ENCODE measurements around the gene ZNF354C. TPM values are rescaled to one million over a fixed set of nuclear protein-coding genes. Genes with fewer than 3 reads are reported as not detected.

Gene ZNF354C
- total RNA-seq, 2 experiments from 2014 or later: 6.8 to 7.5 TPM

DNA sequence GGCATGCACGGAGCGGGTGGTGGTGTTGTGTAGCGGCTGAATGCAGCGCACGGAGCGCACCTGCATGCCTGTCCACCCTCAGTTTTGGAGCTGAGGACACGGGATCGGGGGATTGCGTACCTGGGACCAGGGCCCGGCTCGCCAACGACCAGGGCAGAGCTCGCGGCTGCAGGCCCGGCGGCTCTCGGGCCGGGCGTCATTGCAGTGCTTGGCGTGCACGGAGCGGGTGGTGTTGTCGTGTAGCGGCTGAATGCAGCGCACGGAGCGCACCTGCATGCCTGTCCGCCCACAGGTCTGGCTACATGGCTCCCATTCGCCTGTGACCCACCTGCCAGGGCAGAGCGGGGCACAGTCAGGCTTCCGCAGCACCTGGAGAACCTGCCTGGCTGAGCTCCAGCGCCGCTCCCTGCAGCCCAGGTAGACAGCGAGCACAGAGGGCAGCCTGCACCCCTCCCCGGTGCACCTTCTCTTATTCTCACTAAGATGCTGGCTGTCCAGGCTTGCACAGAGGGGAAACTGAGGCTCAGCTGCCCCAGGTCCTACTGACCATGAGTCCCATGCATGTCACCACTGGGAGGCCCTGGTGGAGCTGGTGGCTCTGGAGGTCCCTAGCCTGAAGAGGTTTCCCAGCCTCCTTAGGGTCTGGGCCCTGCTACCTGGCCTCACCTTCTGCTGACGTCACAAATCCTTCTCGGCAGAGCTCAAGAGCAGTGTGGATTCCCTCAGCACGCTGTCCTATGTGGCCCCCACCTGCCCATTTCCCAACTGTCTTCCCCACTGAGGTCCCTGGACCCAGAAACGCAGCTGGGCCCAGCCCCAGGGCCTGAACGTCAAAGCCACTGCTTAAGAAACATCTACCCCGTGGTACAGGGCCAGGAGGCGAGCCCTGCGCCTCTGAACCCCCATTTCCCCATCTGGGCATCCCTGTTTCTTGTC is 64.9 kb downstream of the ZNF354C start:
- ChIA-PET CTCF (no interaction called here), POLR2A (no interaction called here)
- Mint-ChIP-seq H3K36me3 (ENCODE audit: low read depth) (no peaks in the 10 kb centered on the region), H3K4me3 (no peak overlapping the region), H3K4me1 (ENCODE audit: low read depth) (no peaks in the 10 kb centered on the region), H3K27ac (no peak overlapping the region), H3K27me3 (ENCODE audit: low read depth) (no peaks in the 10 kb centered on the region), H3K9me3 (ENCODE audit: insufficient read depth) (peaks cover 2% of the 10 kb centered on the region)
- ATAC-seq (no peak), DNase-seq (no peak)

DNA sequence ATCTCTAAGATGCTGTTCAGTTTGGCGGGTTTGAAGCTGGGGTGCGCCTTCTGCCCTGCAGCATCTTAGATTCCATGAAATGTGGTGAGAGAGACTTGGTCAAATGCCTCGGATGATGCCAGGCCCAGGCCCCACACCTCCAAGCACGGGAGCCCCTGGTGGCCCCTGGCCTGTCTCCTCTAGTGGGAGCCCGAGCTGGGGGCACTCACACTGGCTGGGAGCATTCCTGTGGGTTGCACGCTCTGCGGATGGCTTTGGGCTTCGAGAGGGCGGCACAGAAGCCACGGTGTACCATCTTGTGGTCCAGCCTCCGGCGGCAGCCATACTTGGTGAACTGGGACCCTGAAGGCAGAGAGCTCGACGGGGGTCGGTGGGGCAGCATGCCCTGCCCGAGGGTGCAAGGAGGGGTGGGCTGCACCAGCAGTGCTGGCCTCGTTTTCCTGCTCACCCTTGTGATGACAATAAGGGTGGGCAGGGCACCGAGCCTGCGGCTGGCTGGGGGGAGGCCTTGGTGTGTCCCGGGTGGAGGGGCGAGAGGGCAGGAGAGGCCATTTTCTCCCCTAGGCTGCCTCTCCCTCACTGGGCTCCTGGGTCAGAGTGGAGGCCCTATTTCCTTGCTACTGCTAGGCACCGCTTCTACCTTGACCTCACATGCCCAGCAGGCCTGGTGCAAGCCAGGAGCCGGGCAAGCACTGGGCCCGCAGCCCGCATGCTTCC is 65.8 kb downstream of the ZNF354C start:
- Mint-ChIP-seq H3K27me3 (ENCODE audit: low read depth) (no peaks in the 10 kb centered on the region), H3K9me3 (ENCODE audit: insufficient read depth) (no peaks in the 10 kb centered on the region), H3K4me1 (ENCODE audit: low read depth) (no peaks in the 10 kb centered on the region), H3K36me3 (ENCODE audit: low read depth) (no peaks in the 10 kb centered on the region), H3K4me3 (no peak overlapping the region), H3K27ac (no peak overlapping the region)
- DNase-seq: no peak
- ChIA-PET POLR2A (no interaction called here), CTCF (no interaction called here)
- no peak for ATAC-seq

DNA sequence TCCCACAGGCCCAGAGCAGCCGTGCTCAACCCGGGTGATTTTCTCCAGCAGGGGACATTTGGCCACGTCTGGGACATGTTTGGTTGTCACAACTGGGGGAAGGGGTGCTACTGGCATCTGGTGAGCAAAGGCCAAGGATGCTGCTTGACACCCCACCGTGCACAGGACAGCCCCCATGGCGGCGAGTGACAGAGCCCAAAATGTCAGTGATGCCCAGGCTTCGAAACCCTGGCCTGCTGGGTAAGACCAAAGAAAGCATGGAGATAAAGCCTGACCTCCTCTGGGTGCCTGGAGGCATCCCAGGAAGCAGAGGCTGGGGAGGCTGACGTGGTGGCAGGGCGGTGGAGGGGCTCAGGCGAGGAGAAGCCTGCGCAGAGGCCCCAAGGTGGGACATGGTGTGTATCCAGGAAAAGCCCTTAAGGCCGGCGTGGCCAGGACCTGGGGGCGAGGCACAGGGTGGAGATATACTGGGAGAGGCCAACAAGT is 66.4 kb downstream of the ZNF354C start:
- ChIA-PET CTCF (no interaction called here), POLR2A (no interaction called here)
- no peaks in the 10 kb centered on the region for H3K27me3 Mint-ChIP-seq (ENCODE audit: low read depth)
- DNase-seq (no peak), ATAC-seq (no peak)
- H3K4me3 Mint-ChIP-seq: no peak overlapping the region
- H3K4me1 Mint-ChIP-seq (ENCODE audit: low read depth): no peaks in the 10 kb centered on the region
- no peaks in the 10 kb centered on the region for H3K36me3 Mint-ChIP-seq (ENCODE audit: low read depth)
- no peaks in the 10 kb centered on the region for H3K9me3 Mint-ChIP-seq (ENCODE audit: insufficient read depth)
- H3K27ac Mint-ChIP-seq: no peak overlapping the region

DNA sequence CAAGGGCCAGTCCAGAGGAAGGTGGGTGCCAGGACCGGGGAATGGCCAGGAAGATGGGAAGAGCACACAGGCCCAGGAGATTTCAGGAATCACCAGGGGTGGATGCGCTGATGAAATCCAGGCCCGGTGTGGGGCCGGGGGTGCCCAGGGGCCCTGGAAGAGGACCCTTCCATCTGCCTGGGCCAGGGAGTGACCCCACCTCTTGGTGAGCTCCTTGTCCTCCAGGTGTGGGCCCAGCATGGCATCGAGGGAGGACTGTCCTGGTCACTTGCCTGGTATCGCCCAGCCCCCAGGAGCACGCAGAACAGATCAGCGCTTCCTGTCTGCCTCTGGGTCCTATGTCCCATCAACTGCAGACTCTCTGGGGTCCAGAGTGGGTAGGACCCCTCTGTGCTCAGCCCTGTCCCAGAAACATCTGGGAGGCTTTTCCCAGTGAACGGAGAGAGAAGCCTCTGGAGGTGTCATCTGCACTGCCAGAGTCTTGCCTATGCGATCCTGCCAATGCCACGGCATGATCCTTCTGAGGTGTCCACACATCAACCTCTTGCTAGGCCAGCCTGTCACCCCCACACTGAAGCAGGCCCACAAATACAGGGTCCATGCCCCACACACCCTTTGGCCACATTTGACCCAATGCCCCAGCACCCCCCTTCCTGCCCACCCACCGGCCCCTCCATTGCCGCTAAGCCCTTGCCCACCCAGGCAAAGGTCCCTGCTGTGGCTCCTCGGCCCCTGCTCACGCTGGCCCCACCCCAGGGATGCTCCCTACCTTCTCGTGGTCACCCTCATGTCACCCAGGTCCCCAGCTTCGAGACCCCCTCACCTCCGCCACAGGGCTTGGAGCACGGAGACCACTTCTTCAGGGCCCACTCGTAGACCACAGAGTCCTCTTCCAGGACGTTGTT is 67.2 kb downstream of the ZNF354C start:
- H3K4me3 Mint-ChIP-seq: no peak overlapping the region
- no peaks in the 10 kb centered on the region for H3K9me3 Mint-ChIP-seq (ENCODE audit: insufficient read depth)
- CTCF ChIA-PET: no interaction called here

DNA sequence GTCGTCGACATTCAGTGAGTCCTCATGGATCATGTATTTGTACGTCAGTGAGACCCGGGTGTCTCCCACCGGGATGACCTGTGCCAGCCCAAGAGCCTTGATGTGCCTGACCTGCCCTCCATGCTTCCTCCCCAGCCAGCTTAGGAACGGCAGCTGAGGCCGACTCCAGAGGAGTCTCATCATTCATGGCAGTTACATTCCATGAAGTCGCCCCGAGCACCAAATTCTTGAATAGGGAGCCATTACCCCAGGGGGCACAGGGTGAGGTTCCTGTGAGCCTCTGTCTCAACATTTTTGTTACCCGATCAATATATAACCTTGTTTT is 67.8 kb downstream of the ZNF354C start:
- ChIA-PET CTCF (no interaction called here), POLR2A (no interaction called here)
- ATAC-seq (no peak), DNase-seq (no peak)
- no peaks in the 10 kb centered on the region for H3K4me1 Mint-ChIP-seq (ENCODE audit: low read depth)
- H3K27me3 Mint-ChIP-seq (ENCODE audit: low read depth): no peaks in the 10 kb centered on the region
- no peaks in the 10 kb centered on the region for H3K9me3 Mint-ChIP-seq (ENCODE audit: insufficient read depth)
- no peak overlapping the region for H3K4me3 Mint-ChIP-seq
- H3K36me3 Mint-ChIP-seq (ENCODE audit: low read depth): no peaks in the 10 kb centered on the region
- no peak overlapping the region for H3K27ac Mint-ChIP-seq

More for the DNA sequence above, 67.2 kb downstream of the ZNF354C start:
- no peak overlapping the region for H3K27ac Mint-ChIP-seq
- H3K4me1 Mint-ChIP-seq (ENCODE audit: low read depth): no peaks in the 10 kb centered on the region
- H3K36me3 Mint-ChIP-seq (ENCODE audit: low read depth): no peaks in the 10 kb centered on the region
- no peak for DNase-seq
- ATAC-seq: no peak
- POLR2A ChIA-PET: no interaction called here
- no peaks in the 10 kb centered on the region for H3K27me3 Mint-ChIP-seq (ENCODE audit: low read depth)

DNA sequence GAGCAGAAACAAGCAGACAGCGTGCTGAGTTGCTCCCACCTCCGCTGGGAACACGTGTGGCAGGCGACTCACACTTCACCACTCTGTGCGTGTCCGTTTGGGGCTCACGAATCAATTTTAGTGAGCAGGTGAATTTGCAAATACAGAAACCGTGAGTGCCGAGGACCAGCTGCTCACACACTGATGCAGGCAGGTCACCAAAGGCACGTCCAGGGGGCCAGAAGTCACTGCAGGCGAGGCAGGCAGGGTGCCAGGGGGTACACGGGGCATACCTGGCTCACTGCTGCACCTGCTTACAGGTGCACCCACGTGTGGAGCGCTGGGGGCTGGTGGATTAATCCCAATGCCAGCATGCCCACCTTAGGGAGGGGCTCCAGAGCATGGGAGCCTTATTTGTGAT is 68.8 kb downstream of the ZNF354C start:
- no peaks in the 10 kb centered on the region for H3K27me3 Mint-ChIP-seq (ENCODE audit: low read depth)

DNA sequence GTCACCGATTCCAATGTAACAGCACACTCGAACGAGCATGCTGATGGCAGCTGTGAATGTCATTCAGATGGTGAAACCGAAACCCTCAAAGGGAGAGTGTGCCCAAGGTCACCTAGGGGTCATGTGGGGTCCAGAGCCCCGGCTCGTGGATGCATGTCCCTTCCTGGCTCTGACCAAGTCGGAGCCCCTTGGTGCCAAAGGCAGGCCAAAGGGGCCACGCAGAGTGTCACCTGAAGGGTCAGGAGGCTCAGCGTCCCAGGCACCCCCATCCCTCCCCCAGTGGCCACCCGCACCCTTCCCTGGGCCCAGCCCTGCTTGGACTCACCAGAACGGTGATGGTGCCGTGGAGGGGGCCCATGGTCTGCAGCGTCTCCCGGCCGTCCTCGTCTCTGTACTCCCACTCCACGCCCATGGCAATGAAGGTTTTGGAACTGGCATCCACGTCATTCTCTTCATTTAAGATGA is 69.5 kb downstream of the ZNF354C start:
- no peak overlapping the region for H3K4me3 Mint-ChIP-seq
- POLR2A ChIA-PET: no interaction called here
- no peaks in the 10 kb centered on the region for H3K4me1 Mint-ChIP-seq (ENCODE audit: low read depth)
- ATAC-seq: no peak
- H3K27ac Mint-ChIP-seq: no peak overlapping the region
- H3K36me3 Mint-ChIP-seq (ENCODE audit: low read depth): no peaks in the 10 kb centered on the region
- CTCF ChIA-PET: no interaction called here
- no peak for DNase-seq
- H3K27me3 Mint-ChIP-seq (ENCODE audit: low read depth): no peaks in the 10 kb centered on the region
- H3K9me3 Mint-ChIP-seq (ENCODE audit: insufficient read depth): no peaks in the 10 kb centered on the region

More for the DNA sequence above, 68.8 kb downstream of the ZNF354C start:
- CTCF ChIA-PET: no interaction called here
- no peak overlapping the region for H3K4me3 Mint-ChIP-seq
- H3K9me3 Mint-ChIP-seq (ENCODE audit: insufficient read depth): no peaks in the 10 kb centered on the region
- no peaks in the 10 kb centered on the region for H3K4me1 Mint-ChIP-seq (ENCODE audit: low read depth)
- DNase-seq: no peak
- POLR2A ChIA-PET: no interaction called here
- ATAC-seq: no peak
- H3K27ac Mint-ChIP-seq: no peak overlapping the region
- no peaks in the 10 kb centered on the region for H3K36me3 Mint-ChIP-seq (ENCODE audit: low read depth)

DNA sequence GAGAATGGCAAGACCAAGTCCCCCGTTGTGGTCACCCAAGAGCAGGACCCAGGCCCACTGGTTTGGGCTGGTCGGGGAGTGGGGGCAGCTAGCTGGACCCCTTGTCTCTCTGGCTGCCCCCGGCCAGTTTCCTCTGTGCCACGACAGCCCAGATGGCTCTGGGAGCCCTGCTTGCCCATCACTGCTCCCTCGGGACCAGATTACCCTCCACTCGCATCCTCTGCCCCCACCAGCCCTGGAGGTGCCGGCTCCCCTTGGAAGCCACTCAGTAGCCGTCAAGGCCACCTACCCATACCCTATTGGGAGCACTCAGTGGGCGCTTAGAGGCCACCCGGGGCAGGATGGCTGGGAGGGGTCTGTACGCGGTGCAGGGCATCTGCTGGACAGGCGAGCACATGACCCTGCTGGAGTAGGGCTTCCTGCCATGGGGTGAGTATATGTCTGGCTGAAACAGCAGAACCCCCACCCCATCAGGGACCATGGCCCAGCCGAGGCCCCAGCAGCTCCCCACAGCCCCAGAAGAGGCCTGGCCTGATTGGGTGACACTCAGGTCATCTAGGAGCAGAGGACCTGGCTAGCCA is 70.0 kb downstream of the ZNF354C start:
- no peaks in the 10 kb centered on the region for H3K27me3 Mint-ChIP-seq (ENCODE audit: low read depth)
- POLR2A ChIA-PET: no interaction called here
- H3K4me1 Mint-ChIP-seq (ENCODE audit: low read depth): no peaks in the 10 kb centered on the region
- no peak overlapping the region for H3K27ac Mint-ChIP-seq
- ATAC-seq: no peak
- H3K4me3 Mint-ChIP-seq: no peak overlapping the region
- no peaks in the 10 kb centered on the region for H3K9me3 Mint-ChIP-seq (ENCODE audit: insufficient read depth)
- H3K36me3 Mint-ChIP-seq (ENCODE audit: low read depth): no peaks in the 10 kb centered on the region
- CTCF ChIA-PET: no interaction called here
- DNase-seq: no peak

DNA sequence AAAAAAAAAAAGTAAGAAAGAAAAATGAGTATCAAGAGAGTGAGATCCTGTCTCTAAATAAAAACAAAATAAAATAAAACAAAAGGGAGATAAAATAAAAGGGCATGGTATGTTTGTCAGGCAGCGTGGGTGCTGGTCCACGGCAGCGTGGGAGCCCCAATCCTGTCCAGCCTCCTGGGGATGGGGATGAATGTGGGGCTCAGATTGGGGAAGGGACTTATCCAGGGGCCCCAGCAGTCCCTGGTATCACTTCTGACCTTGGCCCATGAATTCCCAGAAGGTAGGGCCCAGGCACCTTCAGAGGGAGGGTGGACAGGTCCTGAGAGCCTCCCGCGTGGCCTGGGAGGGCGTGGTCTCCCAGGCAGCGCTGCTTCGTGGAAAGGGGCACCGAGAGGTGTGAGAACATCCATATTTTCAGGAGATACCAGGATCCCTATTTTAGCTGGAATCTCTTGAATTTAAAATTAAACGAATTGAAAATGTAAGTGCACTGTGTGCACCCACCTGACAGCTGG is 71.2 kb downstream of the ZNF354C start:
- no peaks in the 10 kb centered on the region for H3K36me3 Mint-ChIP-seq (ENCODE audit: low read depth)
- H3K9me3 Mint-ChIP-seq (ENCODE audit: insufficient read depth): no peaks in the 10 kb centered on the region
- DNase-seq: no peak
- no peak overlapping the region for H3K27ac Mint-ChIP-seq
- no peaks in the 10 kb centered on the region for H3K27me3 Mint-ChIP-seq (ENCODE audit: low read depth)
- no peaks in the 10 kb centered on the region for H3K4me1 Mint-ChIP-seq (ENCODE audit: low read depth)
- ATAC-seq: no peak
- no peak overlapping the region for H3K4me3 Mint-ChIP-seq
- ChIA-PET CTCF (no interaction called here), POLR2A (no interaction called here)

DNA sequence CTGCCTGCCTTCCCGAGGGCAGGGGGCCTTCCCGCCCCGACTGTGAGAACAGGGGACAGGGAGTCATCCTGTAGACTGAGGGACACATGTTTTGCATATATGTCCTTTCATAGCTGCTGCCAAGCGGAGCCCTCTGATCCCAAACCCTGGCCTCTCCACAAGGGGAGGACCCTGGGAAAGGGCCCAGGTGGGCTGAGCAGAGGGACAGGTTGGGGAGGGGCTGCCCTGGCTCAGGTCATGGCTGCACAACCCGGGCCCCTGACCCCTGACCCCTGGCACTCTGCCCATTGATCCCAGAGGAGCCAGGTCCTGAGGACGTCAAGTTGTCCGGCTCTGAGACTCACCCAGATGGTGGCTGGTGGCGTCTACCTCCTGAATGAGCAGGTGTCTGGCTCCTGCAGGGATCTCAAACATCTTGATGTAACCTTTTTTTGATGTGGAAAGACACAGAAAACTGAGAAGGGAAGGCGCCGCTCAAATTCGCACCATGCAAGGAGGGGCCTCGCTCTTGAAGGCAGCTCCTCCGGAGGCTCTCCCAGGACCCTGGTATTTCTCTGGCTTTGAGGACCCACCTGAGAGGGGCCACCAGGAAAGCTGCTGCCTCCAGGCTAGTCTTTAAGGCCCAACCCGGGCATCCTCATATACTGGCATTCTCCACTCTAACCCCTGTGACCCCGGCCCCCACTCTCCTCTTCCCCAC is 71.9 kb downstream of the ZNF354C start:
- POLR2A ChIA-PET: no interaction called here

More for the DNA sequence above, 71.9 kb downstream of the ZNF354C start:
- no peaks in the 10 kb centered on the region for H3K4me1 Mint-ChIP-seq (ENCODE audit: low read depth)
- no peaks in the 10 kb centered on the region for H3K36me3 Mint-ChIP-seq (ENCODE audit: low read depth)
- CTCF ChIA-PET: no interaction called here
- no peak overlapping the region for H3K27ac Mint-ChIP-seq
- H3K4me3 Mint-ChIP-seq: no peak overlapping the region
- no peaks in the 10 kb centered on the region for H3K27me3 Mint-ChIP-seq (ENCODE audit: low read depth)
- no peaks in the 10 kb centered on the region for H3K9me3 Mint-ChIP-seq (ENCODE audit: insufficient read depth)
- DNase-seq (no peak), ATAC-seq (no peak)

Measured in activated CD8-positive, alpha-beta T cell treated with anti-CD3 and anti-CD28 coated beads, Interleukin-2, amount 10 ng/mL, durations not matched to agents 7 days and 5 days (primary cell).